ENCODE results near the gene TSPAN33.
"Not testable (repeated sequence)": the region's sequence is repeated elsewhere in the genome, so short reads cannot be mapped to it uniquely, and the experiment has no call there.

TSPAN33 gene, protein sequence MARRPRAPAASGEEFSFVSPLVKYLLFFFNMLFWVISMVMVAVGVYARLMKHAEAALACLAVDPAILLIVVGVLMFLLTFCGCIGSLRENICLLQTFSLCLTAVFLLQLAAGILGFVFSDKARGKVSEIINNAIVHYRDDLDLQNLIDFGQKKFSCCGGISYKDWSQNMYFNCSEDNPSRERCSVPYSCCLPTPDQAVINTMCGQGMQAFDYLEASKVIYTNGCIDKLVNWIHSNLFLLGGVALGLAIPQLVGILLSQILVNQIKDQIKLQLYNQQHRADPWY

DNA sequence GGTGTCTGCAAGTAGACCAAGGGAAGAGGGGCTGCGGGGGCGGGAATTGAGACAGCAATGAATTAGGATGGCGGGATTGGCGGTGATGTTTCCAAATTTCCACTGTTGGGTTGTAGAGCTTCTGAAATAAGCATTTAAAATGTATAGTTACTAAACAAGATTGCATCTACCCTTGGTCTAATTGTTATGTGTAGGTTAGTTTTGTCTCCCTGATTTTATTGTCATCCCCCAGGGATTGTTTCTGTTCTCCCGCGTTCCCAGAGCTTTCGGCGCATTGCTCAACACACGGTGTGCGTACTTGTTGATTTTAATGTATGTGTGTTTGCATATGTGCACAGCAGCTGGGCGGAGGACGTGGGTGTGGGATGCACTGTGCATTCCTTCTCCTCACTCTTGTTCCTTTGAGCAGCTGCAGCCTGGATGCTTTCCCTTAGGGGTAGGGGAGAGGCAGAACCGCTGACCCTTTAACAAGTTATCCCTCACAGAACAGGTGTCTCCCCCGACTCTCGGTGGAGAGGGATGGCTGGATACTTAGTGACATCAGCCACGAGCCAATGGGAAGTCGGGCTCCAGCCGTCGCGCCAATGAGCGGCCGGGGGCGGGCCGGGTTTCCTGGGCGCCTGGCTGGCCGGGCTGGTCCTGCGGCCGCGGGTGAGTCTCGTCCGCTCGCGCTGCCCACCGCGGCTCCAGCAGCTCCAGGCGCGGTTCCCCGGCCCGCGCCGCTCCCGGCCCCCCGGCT is at the start of gene TSPAN33:
Gene TSPAN33, plus strand, starts transcription at position 613 of the 739 bp plus-strand sequence. CDS start 274 bp downstream, outside the sequence.
- peak; percentile 26 to 31 for DNase-seq (ENCODE audit: low read depth in 2 of 2)

DNA sequence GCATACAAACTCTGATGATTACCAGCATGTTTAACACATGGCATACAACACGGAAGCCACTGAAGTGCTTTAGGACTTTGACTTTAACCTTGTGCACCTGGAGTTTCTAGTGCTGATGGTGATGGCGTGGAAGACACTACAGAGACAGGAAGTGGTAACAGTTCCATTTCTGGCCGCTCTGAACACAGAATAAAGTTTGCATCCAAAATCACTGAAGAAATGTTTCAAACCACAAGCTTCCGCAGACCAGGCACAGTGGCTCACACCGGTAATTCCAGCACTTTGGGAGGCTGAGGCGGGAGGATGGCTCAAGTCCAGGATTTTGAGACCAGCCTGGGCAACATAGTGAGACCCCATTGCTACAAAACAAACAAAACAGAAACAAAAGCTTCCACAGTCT is 49.2 kb upstream of the TSPAN33 start:
- no peak for DNase-seq (ENCODE audit: low read depth in 2 of 2)

DNA sequence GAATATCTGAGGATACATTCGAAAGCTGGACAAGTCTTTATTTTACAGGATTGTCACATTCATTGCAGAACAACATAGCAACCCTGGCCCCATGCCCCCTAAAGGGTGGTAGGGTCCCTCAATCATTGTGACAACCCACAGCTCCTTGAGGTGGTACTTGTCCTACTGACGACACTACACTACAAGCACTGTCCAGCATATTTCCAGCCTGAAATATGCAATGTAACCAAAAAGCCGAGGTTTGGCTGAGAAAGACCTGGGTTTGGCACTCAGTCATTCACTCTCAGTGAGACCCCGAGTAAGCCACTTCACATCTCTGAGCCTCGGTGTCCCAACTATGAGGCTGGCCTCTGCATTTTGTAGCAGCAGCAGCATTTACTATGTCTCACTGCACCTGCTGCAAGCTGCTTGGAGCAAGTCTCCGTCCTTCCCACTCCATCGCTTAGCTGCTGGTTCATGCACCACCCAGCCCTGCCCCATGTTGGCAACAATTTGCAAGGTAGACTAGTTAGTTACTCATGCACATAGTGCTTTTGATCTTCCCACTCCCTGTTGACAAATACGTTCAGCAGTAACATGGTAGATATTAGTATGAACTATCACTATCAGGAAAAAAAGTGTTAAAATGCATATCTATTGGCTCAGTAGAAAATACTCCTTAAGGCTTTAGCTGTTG is 46.0 kb upstream of the TSPAN33 start:
- no peak for DNase-seq (ENCODE audit: low read depth in 2 of 2)

DNA sequence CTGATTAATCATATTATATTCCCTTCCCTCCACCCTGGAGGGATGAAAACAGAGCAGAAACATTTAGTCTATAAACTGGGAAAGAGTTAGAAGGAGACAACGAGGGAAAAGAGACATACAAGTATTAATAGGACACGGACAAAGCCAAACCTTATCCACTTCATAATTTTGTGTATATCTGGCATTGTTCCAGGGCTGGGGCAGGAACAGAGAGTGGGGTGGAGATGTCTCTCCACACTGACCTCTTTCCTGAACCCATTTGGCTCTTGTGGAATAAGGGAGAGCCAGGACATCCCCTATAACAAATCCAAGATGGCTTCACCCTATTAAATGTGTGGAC is 43.7 kb upstream of the TSPAN33 start:
- DNase-seq (ENCODE audit: low read depth in 2 of 2) = no peak

DNA sequence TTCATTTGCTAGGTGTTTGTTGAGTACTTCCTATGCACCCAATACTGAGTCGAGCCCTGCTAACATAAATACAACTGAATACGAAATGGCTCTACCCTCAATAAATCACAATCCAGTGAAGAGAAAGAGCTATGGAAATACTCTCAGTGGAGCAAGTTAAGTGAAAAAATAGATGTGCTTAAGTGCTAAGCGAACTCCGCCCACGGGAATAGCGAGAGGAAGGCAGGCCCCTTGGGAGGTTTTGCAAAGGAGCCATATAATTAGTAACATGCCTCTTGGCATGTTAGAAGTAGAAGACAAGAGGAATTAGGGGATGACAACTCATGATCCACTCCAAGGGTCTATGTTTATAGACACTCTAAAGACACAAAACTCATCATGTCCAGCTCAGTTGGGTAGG is 42.8 kb upstream of the TSPAN33 start:
- no peak for DNase-seq (ENCODE audit: low read depth in 2 of 2)

DNA sequence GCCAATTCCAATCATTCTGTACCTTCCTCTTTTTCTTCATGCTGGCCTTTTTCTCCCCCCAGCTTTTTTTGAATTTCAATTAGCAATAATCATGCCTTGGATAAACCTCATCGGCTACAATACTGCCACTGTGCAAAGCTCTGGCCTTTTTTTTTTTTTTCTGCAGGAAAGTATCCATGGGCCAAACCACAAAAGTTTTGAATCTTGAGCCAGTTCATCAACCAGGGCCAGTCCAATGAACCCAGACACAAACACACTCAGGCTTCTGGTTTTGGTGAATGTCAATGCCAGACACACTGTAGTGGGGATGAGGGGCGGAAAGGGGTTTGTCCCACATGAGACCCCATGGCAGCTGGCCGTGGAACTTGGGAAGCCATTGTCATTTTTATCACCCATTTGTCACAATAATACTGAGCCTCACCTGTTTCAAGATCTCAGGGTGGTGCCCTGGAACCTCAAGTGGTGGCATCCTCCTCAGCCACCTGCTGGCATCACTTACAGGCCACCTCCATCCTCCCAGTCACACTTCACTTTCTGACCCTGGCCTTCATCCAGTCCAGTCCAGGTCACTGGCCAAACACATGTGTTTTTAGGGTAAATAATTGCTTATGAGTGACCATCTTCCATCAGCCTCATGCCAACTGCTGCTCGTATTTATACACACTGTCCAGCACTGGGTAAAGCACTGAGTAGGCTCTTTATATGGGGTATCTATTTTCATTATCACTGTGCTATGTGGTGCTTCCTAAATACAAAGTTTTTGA is 40.8 kb upstream of the TSPAN33 start:
- no peak for DNase-seq (ENCODE audit: low read depth in 2 of 2)

DNA sequence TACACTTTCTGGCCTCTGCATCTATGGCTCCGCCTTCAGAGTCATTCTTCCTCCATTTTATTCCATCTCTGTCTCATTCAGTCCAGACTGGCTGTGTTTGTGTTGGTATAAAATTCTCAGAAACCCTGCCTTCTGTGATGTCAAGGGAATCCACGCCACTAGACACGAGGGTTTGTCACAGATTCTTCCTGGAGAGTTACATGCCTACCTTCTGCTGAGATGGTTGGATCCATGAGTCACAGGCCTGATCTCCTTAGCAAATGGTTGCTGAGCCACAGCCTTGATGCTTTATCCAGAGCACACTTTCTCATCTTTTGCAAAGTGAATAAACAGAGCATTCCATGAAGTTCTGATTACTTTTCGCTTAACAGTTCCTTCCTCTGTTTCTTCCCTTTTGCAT is 35.9 kb upstream of the TSPAN33 start:
- DNase-seq (ENCODE audit: low read depth in 2 of 2) = no peak

DNA sequence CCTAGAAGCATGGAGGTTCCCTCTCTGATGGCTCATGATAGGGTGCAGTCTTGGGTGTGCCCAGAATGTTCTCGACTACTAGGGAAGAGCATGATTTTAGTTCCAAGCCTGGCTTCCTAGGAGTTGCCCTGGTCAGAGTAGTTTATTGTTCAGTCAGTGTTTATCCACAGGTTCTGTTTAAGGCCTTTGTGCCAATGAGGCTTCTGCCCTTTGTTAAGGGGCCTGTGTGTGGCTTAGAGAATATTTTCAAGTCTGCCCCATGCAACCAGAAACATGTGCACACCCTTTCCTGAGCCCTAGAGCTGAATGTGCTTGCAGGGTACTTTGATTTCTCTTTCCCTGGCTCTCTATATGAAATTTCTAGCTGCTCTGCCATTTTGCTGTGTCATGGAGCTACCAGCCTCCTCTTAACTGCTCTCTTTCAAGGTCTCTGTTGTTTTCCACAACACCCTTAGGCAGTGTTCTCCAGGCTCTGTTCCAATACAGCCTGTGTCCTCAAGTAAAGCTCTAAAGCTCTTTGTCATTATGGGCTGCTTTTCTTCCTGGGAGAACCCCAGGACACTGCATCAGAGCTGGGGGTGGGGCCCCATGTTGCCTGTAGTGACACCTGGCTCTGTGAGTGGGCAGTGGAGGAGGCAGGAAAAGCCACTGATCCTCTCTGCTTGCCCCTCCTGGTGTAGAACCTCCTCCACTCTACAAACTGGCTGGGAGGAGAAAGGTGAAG is 34.1 kb upstream of the TSPAN33 start:
- no peak for DNase-seq (ENCODE audit: low read depth in 2 of 2)

DNA sequence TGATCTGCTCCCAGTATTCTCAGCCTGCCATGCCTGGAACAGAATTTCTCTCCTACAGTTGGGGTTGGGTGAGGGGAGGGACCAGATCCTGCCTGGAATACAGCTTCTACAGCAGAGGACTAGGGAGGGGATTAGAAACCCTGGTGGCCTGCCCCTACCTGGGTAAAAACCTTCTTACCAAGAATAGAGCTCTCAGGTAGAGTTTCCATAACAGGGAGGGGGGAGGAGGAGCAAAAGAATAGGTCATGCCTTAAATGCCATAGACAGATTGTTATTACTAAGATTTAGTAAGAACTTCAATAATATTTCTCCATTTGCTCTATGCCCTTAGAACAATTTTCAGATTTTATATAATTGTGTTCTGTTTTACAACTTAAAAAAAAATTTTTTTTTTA is 33.5 kb upstream of the TSPAN33 start:
- no peak for DNase-seq (ENCODE audit: low read depth in 2 of 2)

DNA sequence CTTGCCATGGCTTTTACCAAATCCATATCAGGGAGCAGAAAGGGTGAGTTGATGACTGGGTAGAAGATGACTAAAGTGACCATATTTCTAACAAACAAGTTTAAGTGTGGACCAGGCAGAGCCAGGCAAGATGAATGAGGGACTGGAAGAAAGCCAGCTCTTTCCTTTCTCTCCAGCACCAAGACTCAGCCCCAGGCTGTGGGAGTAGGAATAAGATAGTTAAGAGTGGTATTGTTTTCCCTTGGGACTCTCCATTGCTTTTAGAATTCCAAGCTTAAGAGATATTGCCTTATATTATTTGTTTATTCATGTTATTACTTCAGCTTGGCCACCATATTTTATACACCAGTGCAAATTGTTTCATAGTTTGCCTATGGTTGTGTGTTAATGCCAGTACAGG is 28.8 kb upstream of the TSPAN33 start:
- DNase-seq (ENCODE audit: low read depth in 2 of 2) = no peak

DNA sequence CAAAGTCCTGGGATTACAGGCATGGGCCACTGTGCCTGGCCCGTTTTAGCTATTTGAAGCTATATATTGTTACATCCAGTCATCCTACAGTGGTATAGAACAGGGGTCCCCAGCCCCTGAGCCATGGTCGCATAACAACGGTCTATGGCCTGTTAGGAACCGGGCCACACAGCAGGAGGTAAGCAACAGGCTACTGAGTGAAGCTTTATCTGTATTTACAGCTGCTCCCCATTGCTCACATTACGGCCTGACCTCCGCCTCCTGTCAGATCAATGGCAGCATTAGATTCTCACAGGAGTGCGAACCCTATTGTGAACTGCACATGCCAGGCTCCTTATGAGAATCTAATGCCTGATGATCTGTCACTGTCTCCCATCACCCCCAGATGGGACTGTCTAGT is 26.3 kb upstream of the TSPAN33 start:
- DNase-seq (ENCODE audit: low read depth in 2 of 2) = no peak

DNA sequence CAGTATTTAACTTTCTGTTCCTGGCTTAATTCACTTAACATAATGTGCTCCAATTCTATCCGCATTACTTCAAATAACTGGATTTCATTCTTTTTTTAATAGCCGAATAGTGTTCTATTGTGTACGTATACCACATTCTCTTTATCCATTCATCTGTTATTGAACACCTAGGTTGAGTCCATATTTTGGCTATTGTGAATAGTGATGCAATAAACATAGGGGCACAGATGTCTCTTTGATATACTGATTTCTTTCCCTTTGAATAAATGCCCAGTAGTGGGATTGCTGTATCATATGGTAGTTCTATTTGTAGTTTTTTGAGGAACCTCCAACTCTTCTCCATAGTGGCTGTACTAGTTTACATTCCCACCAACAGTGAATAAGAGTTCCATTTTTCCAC is 25.5 kb upstream of the TSPAN33 start:
- no peak for DNase-seq (ENCODE audit: low read depth in 2 of 2)

DNA sequence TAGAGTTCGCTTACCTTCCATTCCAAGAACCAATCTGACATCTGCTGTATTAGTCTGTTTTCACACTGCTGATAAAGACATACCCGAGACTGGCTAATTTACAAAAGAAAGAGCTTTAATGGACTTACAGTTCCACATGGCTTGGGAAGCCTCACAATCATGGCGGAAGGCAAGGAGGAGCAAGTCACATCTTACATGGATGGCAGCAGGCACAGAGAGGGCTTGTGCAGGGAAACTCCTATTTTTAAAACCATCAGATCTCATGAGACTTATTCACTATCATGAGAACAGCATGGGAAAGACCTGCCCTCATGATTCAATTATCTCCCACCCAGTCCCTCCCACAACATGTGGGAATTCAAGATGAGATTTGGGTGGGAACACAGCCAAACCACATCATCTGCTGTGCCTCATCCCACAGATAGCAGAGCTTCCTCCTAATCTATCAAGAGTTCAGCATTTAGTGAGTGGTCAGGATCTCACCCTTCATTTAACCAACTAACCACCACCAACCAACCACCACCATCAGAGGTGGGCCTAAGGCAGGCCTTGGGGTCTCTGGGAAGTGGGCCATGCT is 22.9 kb upstream of the TSPAN33 start:
- DNase-seq (ENCODE audit: low read depth in 2 of 2) = not testable (repeated sequence)

DNA sequence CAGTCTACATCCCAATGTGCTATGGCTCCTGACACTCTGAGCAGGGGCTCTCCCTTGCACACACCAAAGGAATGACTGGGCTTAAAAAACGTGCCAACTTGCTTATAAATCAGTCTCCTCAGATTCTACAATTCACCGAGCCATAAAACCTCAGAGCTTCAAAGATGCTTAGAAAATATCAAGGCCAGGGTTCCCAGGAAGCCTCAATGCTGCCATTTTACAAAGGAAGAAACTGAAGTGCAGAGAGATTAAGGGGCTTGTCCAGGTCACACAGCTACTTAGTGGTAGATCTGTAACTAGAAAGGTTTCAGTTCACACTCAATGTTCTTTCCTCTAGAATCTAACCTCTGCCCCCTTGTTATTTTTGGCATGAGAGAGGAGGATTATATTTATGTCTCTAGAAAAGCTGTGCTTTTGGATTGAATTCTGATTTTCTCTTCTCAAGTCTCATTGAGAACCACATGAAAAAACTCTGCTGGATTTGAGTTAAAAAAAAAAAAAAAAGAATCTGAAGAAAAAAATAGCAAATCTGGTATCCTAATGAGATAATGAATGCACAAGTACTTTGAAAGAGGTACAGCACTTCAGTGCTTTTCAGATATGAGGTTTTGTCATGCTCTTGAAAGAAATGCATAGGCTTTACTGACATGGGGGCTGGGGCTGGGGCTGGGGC is 22.3 kb upstream of the TSPAN33 start:
- DNase-seq (ENCODE audit: low read depth in 2 of 2) = no peak

DNA sequence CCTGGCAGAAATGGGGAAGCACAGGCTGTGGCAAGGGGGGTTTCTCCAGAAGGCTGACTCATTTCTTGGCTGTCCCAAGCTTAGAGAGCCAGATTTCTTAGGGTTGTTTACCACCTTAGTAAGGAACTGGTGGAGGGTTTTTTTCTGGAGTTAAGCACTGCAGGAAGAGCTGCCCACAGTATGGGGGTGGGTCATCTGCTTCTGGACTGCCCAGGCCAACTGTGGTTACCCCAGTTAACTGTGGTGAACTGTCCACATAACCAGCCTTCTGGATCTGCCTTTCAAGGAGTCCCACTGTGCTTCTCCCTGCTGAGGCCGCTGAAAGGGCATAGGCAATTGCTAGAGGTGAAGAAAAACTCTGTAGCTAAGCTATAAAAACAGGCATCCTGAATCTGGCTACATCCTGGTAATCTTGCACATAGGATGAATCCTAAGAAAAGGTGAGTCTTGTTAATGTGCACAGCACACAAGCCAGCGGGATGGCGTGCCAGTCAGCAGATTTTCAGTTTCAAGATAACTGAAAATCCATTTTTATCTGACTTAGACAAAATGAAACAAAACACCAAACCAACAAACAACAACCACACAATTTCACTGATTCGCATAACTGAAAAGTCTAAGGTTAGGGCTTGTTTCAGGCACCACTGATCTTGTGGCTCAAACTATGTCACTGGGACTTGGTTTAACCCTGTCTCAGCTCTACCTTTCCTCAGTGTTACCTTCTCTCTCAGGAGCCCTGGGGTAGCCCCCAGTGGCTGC is 21.6 kb upstream of the TSPAN33 start:
- no peak for DNase-seq (ENCODE audit: low read depth in 2 of 2)

DNA sequence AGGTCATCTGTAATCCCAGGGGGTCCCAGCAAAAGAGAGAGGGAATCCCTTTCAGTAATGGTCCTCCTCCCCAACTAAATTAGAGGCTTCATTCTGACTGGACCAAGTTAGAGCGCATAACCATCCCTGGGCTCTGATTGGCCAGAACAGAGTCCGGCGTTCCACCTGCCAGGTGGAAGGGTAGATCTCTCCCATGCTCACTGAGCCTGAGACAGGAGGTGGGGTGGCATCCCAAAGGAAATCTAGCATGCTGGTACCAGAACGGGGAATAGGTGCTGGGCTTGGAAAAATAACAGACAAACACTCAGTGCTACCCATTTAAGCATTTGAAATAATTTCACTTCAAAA is 21.0 kb upstream of the TSPAN33 start:
- DNase-seq (ENCODE audit: low read depth in 2 of 2) = no peak

DNA sequence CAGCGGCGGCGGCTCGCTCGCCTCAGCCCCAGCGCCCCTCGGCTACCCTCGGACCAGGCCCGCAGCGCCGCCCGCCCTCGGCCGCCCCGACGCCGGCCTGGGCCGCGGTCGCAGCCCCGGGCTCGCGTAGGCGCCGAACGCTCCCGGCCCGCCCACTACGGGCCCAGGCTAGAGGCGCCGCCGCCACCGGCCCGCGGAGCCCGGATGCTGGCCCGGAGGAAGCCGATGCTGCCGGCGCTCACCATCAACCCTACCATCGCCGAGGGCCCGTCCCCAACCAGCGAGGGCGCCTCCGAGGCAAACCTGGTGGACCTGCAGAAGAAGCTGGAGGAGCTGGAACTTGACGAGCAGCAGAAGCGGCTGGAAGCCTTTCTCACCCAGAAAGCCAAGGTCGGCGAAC is 18.2 kb upstream of the TSPAN33 start:
- DNase-seq (ENCODE audit: low read depth in 2 of 2) = no peak

DNA sequence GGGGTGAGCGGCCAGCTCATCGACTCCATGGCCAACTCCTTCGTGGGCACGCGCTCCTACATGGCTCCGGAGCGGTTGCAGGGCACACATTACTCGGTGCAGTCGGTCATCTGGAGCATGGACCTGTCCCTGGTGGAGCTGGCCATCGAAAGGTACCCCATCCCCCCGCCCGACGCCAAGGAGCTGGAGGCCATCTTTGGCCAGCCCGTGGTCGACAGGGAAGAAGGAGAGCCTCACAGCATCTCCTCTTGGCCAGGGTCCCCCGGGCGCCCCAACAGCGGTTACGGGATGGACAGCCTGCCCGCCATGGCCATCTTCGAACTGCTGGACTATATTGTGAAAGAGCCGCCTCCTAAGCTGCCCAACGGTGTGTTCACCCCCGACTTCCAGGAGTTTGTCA is 17.4 kb upstream of the TSPAN33 start:
- no peak for DNase-seq (ENCODE audit: low read depth in 2 of 2)

DNA sequence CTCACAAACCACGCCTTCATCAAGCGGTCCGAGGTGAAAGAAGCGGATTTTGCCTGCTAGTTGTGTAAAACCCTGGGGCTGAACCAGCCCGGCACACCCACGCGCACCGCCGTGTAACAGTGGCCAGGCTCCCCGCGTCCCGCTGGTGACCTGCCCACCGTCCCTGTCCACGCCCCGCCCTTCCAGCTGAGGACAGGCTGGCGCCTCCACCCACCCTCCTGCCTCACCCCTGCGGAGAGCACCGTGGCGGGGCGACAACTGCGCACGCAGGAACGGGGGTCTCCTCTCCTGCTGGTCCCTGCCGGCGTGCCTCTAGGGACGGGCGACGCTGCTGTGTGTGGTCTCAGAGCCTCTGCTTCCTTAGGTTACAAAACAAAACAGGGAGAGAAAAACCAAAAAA is 16.9 kb upstream of the TSPAN33 start:
- DNase-seq (ENCODE audit: low read depth in 2 of 2) = no peak

DNA sequence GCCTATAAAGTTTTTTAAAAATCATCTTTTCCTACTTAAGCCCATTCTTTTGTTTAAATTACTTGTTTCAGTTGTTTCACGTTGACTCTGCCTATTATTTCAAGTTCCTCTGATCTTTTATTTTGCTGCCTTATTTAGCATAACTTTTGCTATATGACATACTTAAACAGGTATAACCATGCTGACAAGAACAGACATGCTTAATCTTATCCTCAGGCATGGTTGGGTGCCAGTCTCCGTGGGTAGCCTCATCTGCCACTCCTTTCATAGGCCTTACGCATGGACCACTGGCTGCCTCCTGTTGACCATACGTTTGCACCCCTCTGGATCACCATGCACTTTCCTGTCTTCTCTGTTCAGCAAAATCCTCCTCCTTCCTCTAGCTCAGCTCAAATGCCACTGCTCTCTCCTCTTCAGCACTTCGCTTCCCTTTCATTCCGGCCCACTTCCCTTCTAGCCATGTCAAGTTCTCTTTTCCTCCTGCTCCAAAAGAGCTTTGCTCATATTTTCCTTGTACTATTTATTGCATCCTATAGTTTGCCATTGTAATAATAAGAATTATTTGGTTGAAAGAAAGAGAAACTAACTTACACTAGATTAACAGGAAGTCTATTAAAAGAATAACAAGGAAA is 10.0 kb upstream of the TSPAN33 start:
- DNase-seq (ENCODE audit: low read depth in 2 of 2) = no peak
